Osteoblast (primary cell): Measurements from ENCODE around the gene BTBD1. TPM values are rescaled to one million over a fixed set of nuclear protein-coding genes. Genes with fewer than 3 reads are reported as not detected.

ENCODE experiments used
- DNase-seq: peaks from one replicate; pipeline ENCODE4 v3.0.0; 2011; ENCODE audit warnings: low spot score, mixed read lengths; ENCODE audit not compliant: insufficient read length; ENCODE audit errors: missing footprints
- H2AFZ ChIP-seq: 2 replicates; pipeline ENCODE4 v1.6.0; 2011; ENCODE audit warnings: mild to moderate bottlenecking, low read length
- H3K27ac ChIP-seq: 2 replicates; pipeline ENCODE4 v1.5.1; 2011; ENCODE audit warnings: mild to moderate bottlenecking, low read depth, low read length, moderate library complexity
- H3K27me3 ChIP-seq: 2 replicates; pipeline ENCODE4 v1.6.0; 2012; ENCODE audit warnings: mild to moderate bottlenecking, control low read depth, inconsistent platforms, low read length, moderate library complexity; ENCODE audit not compliant: insufficient read depth
- H3K36me3 ChIP-seq: 2 replicates; pipeline ENCODE4 v1.5.1; 2011; ENCODE audit warnings: mild to moderate bottlenecking, low read length, control low read depth, moderate library complexity; ENCODE audit not compliant: insufficient read depth
- H3K4me1 ChIP-seq: 2 replicates; pipeline ENCODE4 v1.5.1; 2011; ENCODE audit warnings: mild to moderate bottlenecking, low read length, control low read depth, moderate library complexity; ENCODE audit not compliant: insufficient read depth
- H3K4me2 ChIP-seq: 2 replicates; pipeline ENCODE4 v1.6.0; 2011; ENCODE audit warnings: mild to moderate bottlenecking, low read length; ENCODE audit not compliant: insufficient read depth
- H3K4me3 ChIP-seq: fragments of 200-600 bp; sonication (generic); 3 replicates; pipeline ENCODE4 v1.5.1; 2012; ENCODE audit warnings: mild to moderate bottlenecking, low read length, inconsistent platforms; ENCODE audit not compliant: insufficient read depth
- H3K79me2 ChIP-seq: 2 replicates; pipeline ENCODE4 v1.6.0; 2012; ENCODE audit warnings: mild to moderate bottlenecking, low read length, control low read depth, inconsistent platforms; ENCODE audit not compliant: insufficient read depth
- H3K9me3 ChIP-seq: 2 replicates; pipeline ENCODE4 v1.5.1; 2011; ENCODE audit warnings: low read depth, low read length, control low read depth
- H4K20me1 ChIP-seq: 2 replicates; pipeline ENCODE4 v1.6.0; 2012; ENCODE audit warnings: mild to moderate bottlenecking, low read length, control low read depth; ENCODE audit not compliant: insufficient read depth
- total RNA-seq: library from RNA; depleted of rRNA; stranded (reverse); fragments of >200 nt; gene quantifications from 2 replicates; pipeline ENCODE4 v1.2.3, GENCODE V29; 2012
- TF ChIP-seq, protein P1 (sequence below): IDR thresholded peaks from 2 replicates; pipeline ENCODE4 v1.5.1; 2011; ENCODE audit warnings: mild to moderate bottlenecking, low read depth, low read length, moderate library complexity; ENCODE audit errors: extremely low read depth

The BTBD1 gene
- total RNA-seq, 1 donor, result 88.3 TPM

- no peak overlapping the region for H3K4me3 ChIP-seq
- H3K27ac ChIP-seq, result no peak overlapping the region
- no peaks in the 10 kb centered on the region for H3K9me3 ChIP-seq
- peak; percentile 88 for DNase-seq
- H3K4me2 ChIP-seq, result no peak overlapping the region
- no peaks in the 10 kb centered on the region for H3K36me3 ChIP-seq
- H2AFZ ChIP-seq, result no peak overlapping the region
- TF ChIP-seq, protein P1, sequence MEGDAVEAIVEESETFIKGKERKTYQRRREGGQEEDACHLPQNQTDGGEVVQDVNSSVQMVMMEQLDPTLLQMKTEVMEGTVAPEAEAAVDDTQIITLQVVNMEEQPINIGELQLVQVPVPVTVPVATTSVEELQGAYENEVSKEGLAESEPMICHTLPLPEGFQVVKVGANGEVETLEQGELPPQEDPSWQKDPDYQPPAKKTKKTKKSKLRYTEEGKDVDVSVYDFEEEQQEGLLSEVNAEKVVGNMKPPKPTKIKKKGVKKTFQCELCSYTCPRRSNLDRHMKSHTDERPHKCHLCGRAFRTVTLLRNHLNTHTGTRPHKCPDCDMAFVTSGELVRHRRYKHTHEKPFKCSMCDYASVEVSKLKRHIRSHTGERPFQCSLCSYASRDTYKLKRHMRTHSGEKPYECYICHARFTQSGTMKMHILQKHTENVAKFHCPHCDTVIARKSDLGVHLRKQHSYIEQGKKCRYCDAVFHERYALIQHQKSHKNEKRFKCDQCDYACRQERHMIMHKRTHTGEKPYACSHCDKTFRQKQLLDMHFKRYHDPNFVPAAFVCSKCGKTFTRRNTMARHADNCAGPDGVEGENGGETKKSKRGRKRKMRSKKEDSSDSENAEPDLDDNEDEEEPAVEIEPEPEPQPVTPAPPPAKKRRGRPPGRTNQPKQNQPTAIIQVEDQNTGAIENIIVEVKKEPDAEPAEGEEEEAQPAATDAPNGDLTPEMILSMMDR, result no peak
- no peaks in the 10 kb centered on the region for H3K27me3 ChIP-seq
- peaks cover 7% of the 10 kb centered on the region for H3K4me1 ChIP-seq
- no peaks in the 10 kb centered on the region for H4K20me1 ChIP-seq
- H3K79me2 ChIP-seq, result no peaks in the 10 kb centered on the region
These were observed 71.1 kb downstream of the BTBD1 start for GRCh38 chr15:82995938-82996337.

GRCh38 chr15:82995076-82995475, 72.0 kb downstream of the BTBD1 start:
- H3K4me1 ChIP-seq, result peaks cover 5% of the 10 kb centered on the region
- no peaks in the 10 kb centered on the region for H3K9me3 ChIP-seq
- H3K79me2 ChIP-seq, result no peaks in the 10 kb centered on the region
- H3K4me3 ChIP-seq, result no peak overlapping the region
- H4K20me1 ChIP-seq, result no peaks in the 10 kb centered on the region
- no peak overlapping the region for H2AFZ ChIP-seq
- H3K4me2 ChIP-seq, result no peak overlapping the region
- TF ChIP-seq, protein P1, result no peak
- DNase-seq, result no peak
- H3K27me3 ChIP-seq, result no peaks in the 10 kb centered on the region
- H3K27ac ChIP-seq, result no peak overlapping the region
- H3K36me3 ChIP-seq, result no peaks in the 10 kb centered on the region

DNA sequence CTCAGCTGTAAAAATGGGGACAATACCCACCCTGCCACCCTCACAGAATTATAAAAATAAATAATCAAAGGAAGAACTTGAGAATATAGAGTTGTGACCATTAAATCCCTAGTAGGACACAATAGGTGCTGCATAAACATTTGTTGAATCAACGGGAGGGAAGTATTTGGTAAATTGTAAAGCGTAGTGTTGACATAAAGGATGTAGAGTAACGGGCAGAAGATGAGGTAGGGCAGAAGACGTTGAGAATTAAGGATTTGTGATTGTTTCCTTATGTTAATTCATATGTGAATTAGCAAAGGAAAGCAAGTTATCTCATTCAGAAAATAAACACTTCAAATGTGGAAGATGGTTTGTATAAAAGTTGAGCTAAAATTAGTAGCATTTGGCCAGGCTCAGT, 73.9 kb downstream of the BTBD1 start:
- no peaks in the 10 kb centered on the region for H4K20me1 ChIP-seq
- no peak overlapping the region for H3K27ac ChIP-seq
- no peak for DNase-seq
- no peak overlapping the region for H2AFZ ChIP-seq
- no peaks in the 10 kb centered on the region for H3K27me3 ChIP-seq
- TF ChIP-seq, protein P1, result no peak
- no peak overlapping the region for H3K4me2 ChIP-seq
- H3K9me3 ChIP-seq, result no peaks in the 10 kb centered on the region
- peaks cover 12% of the 10 kb centered on the region for H3K36me3 ChIP-seq
- H3K4me3 ChIP-seq, result no peak overlapping the region
- no peaks in the 10 kb centered on the region for H3K79me2 ChIP-seq
- no peaks in the 10 kb centered on the region for H3K4me1 ChIP-seq

GRCh38 chr15:82992436-82992998, 74.5 kb downstream of the BTBD1 start:
- Histone ChIP-seq H3K4me3 (no peak overlapping the region), H3K79me2 (peaks cover 2% of the 10 kb centered on the region)
- TF ChIP-seq, protein P1, result no peak

More at GRCh38 chr15:82992436-82992998, 74.5 kb downstream of the BTBD1 start:
- no peaks in the 10 kb centered on the region for H3K4me1 ChIP-seq
- H2AFZ ChIP-seq, result no peak overlapping the region
- H3K27me3 ChIP-seq, result no peaks in the 10 kb centered on the region
- H3K27ac ChIP-seq, result no peak overlapping the region
- no peak for DNase-seq
- H3K9me3 ChIP-seq, result no peaks in the 10 kb centered on the region
- peaks cover 12% of the 10 kb centered on the region for H3K36me3 ChIP-seq
- H3K4me2 ChIP-seq, result no peak overlapping the region
- no peaks in the 10 kb centered on the region for H4K20me1 ChIP-seq
